GM19438 (cell line): ENCODE measurements around the gene C2CD4C.
"Not testable (repeated sequence)": the region's sequence is repeated elsewhere in the genome, so short reads cannot be mapped to it uniquely, and the experiment has no call there.

ENCODE experiments used
- ATAC-seq: cut with Tn5 transposase; IDR thresholded peaks from one replicate; pipeline ENCODE4 v1.9.1; 2021; ENCODE audit warnings: low read depth; ENCODE audit not compliant: unreplicated experiment

C2CD4C gene

GRCh38 chr19:418761-419671, 10.1 kb upstream of the C2CD4C start:
- ATAC-seq: no peak

GRCh38 chr19:416416-416815, 7.5 kb upstream of the C2CD4C start:
- no peak for ATAC-seq

GRCh38 chr19:415292-415691, 6.3 kb upstream of the C2CD4C start:
- ATAC-seq: no peak

- no peak for ATAC-seq
These were observed 4.9 kb upstream of the C2CD4C start for GRCh38 chr19:413756-414420.

- ATAC-seq: no peak
These were observed 3.7 kb upstream of the C2CD4C start for GRCh38 chr19:412356-413355.

GRCh38 chr19:411723-412355, 2.9 kb upstream of the C2CD4C start:
- no peak for ATAC-seq

- not testable (repeated sequence) for ATAC-seq
These were observed 2.3 kb upstream of the C2CD4C start for GRCh38 chr19:411121-411722.

GRCh38 chr19:410243-410781, 1.4 kb upstream of the C2CD4C start:
- no peak for ATAC-seq

- no peak for ATAC-seq
These were observed 732 bp upstream of the C2CD4C start for GRCh38 chr19:409516-410242.

- ATAC-seq: no peak
These were observed 476 bp downstream of the C2CD4C start for GRCh38 chr19:408441-408901.

- ATAC-seq: no peak
These were observed 1.2 kb downstream of the C2CD4C start for GRCh38 chr19:407511-408440.

GRCh38 chr19:406971-407510, 1.9 kb downstream of the C2CD4C start:
- no peak for ATAC-seq

GRCh38 chr19:406135-406781, 2.7 kb downstream of the C2CD4C start:
- no peak for ATAC-seq

GRCh38 chr19:405121-405965, 3.6 kb downstream of the C2CD4C start:
- no peak for ATAC-seq

- ATAC-seq: no peak
These were observed 5.5 kb downstream of the C2CD4C start for GRCh38 chr19:403221-404027.
